Measurements from ENCODE around the gene CROCC. TPM values are rescaled to one million over a fixed set of nuclear protein-coding genes. Genes with fewer than 3 reads are reported as not detected.
"Not testable (repeated sequence)": the region's sequence is repeated elsewhere in the genome, so short reads cannot be mapped to it uniquely, and the experiment has no call there.

Gene CROCC
- total and polyA plus RNA-seq, 7 experiments from 2014 or later = 1.4 to 84.8 (median 61.9) TPM

- DNase-seq; H3K27me3 Mint-ChIP-seq; H3K27ac ChIP-seq (ENCODE audit: low read depth, low read length); POLR2A ChIA-PET; H3K9me3 ChIP-seq (ENCODE audit: control insufficient read depth in 2 of 3, low read length in 3 of 3); H3K4me3 Mint-ChIP-seq; intact Hi-C loops (cut with micrococcal nuclease); H3K4me1 ChIP-seq (ENCODE audit: control insufficient read depth in 2 of 2, insufficient read depth in 2 of 2, low read length in 2 of 2); H3K9me3 Mint-ChIP-seq; H3K27ac Mint-ChIP-seq; H3K4me3 ChIP-seq (ENCODE audit: low read length); CTCF ChIA-PET; H3K4me1 Mint-ChIP-seq; H3K27me3 ChIP-seq (ENCODE audit: control insufficient read depth in 2 of 2, insufficient read depth in 2 of 2, low read length in 2 of 2): not testable (repeated sequence)
- peak; percentile 12 for ATAC-seq
- H3K36me3 Mint-ChIP-seq = peaks cover 0 to 30% (median 12%) of the 10 kb centered on the region in 5 donors
- peaks cover 0 to 44% (median 0%) of the 10 kb centered on the region in 3 experiments for H3K36me3 ChIP-seq (ENCODE audit: control insufficient read depth in 2 of 3, insufficient read depth in 3 of 3, low read length in 3 of 3)
These were observed 23.8 kb downstream of the CROCC start for GRCh38 chr1:16945512-16945911.

GRCh38 chr1:16946185-16946584, 24.5 kb downstream of the CROCC start:
- H3K27me3 Mint-ChIP-seq; H3K27ac ChIP-seq (ENCODE audit: low read depth, low read length); POLR2A ChIA-PET; CTCF ChIA-PET; H3K4me1 ChIP-seq (ENCODE audit: control insufficient read depth in 2 of 2, insufficient read depth in 2 of 2, low read length in 2 of 2); intact Hi-C loops (cut with micrococcal nuclease); H3K4me3 Mint-ChIP-seq; H3K4me1 Mint-ChIP-seq; H3K4me3 ChIP-seq (ENCODE audit: low read length); H3K9me3 ChIP-seq (ENCODE audit: control insufficient read depth in 2 of 3, low read length in 3 of 3); H3K27ac Mint-ChIP-seq; H3K27me3 ChIP-seq (ENCODE audit: control insufficient read depth in 2 of 2, insufficient read depth in 2 of 2, low read length in 2 of 2); H3K9me3 Mint-ChIP-seq; DNase-seq: not testable (repeated sequence)
- peak; percentile 13 for ATAC-seq
- H3K36me3 Mint-ChIP-seq = peaks cover 0 to 26% (median 9%) of the 10 kb centered on the region in 5 donors
- H3K36me3 ChIP-seq (ENCODE audit: control insufficient read depth in 2 of 3, insufficient read depth in 3 of 3, low read length in 3 of 3) = peaks cover 0 to 44% (median 0%) of the 10 kb centered on the region in 3 experiments

- no peak overlapping the region for H3K4me3 ChIP-seq (ENCODE audit: low read length)
- Mint-ChIP-seq H3K4me1 (peaks cover 0 to 5% (median 0%) of the 10 kb centered on the region in 7 donors), H3K27ac (no peak overlapping the region), H3K4me3 (no peak overlapping the region), H3K9me3 (no peaks in the 10 kb centered on the region), H3K36me3 (peaks cover 0 to 26% (median 9%) of the 10 kb centered on the region in 5 donors), H3K27me3 (no peaks in the 10 kb centered on the region)
- CTCF ChIA-PET = no interaction called here
- H3K27ac ChIP-seq (ENCODE audit: low read depth, low read length) = no peak overlapping the region
- DNase-seq (no peak), ATAC-seq (no peak)
- POLR2A ChIA-PET = no interaction called here
- H3K36me3 ChIP-seq (ENCODE audit: control insufficient read depth in 2 of 3, insufficient read depth in 3 of 3, low read length in 3 of 3) = peaks cover 0 to 43% (median 0%) of the 10 kb centered on the region in 3 experiments
- no peaks in the 10 kb centered on the region for H3K4me1 ChIP-seq (ENCODE audit: control insufficient read depth in 2 of 2, insufficient read depth in 2 of 2, low read length in 2 of 2)
- H3K27me3 ChIP-seq (ENCODE audit: control insufficient read depth in 2 of 2, insufficient read depth in 2 of 2, low read length in 2 of 2) = no peaks in the 10 kb centered on the region
- no peaks in the 10 kb centered on the region for H3K9me3 ChIP-seq (ENCODE audit: control insufficient read depth in 2 of 3, low read length in 3 of 3)
- intact Hi-C loops (cut with micrococcal nuclease) = no loop called here
These were observed 24.9 kb downstream of the CROCC start for GRCh38 chr1:16946646-16947045.

- H3K27me3 Mint-ChIP-seq; H3K27ac ChIP-seq (ENCODE audit: low read depth, low read length); H3K4me3 Mint-ChIP-seq; H3K9me3 Mint-ChIP-seq; H3K4me1 ChIP-seq (ENCODE audit: control insufficient read depth in 2 of 2, insufficient read depth in 2 of 2, low read length in 2 of 2); POLR2A ChIA-PET; H3K27me3 ChIP-seq (ENCODE audit: control insufficient read depth in 2 of 2, insufficient read depth in 2 of 2, low read length in 2 of 2); H3K4me1 Mint-ChIP-seq; H3K27ac Mint-ChIP-seq; DNase-seq; H3K4me3 ChIP-seq (ENCODE audit: low read length); ATAC-seq; H3K9me3 ChIP-seq (ENCODE audit: control insufficient read depth in 2 of 3, low read length in 3 of 3); intact Hi-C loops (cut with micrococcal nuclease): not testable (repeated sequence)
- H3K36me3 ChIP-seq (ENCODE audit: control insufficient read depth in 2 of 3, insufficient read depth in 3 of 3, low read length in 3 of 3) = peaks cover 0 to 29% (median 0%) of the 10 kb centered on the region in 3 experiments
- CTCF ChIA-PET = interaction anchor here (2.7 kb wide), 1 partner anchor 12 kb away, joined by 9 read pairs; no protein-coding TSS in a partner anchor
- peaks cover 0 to 21% (median 4%) of the 10 kb centered on the region in 5 donors for H3K36me3 Mint-ChIP-seq
These were observed 26.7 kb downstream of the CROCC start for GRCh38 chr1:16948282-16948891.

- H3K9me3 ChIP-seq (ENCODE audit: control insufficient read depth in 2 of 3, low read length in 3 of 3); H3K27me3 Mint-ChIP-seq; POLR2A ChIA-PET; H3K4me1 ChIP-seq (ENCODE audit: control insufficient read depth in 2 of 2, insufficient read depth in 2 of 2, low read length in 2 of 2); H3K4me1 Mint-ChIP-seq; intact Hi-C loops (cut with micrococcal nuclease); H3K27me3 ChIP-seq (ENCODE audit: control insufficient read depth in 2 of 2, insufficient read depth in 2 of 2, low read length in 2 of 2); H3K4me3 Mint-ChIP-seq; H3K27ac Mint-ChIP-seq; DNase-seq; H3K4me3 ChIP-seq (ENCODE audit: low read length); ATAC-seq; H3K9me3 Mint-ChIP-seq; H3K27ac ChIP-seq (ENCODE audit: low read depth, low read length): not testable (repeated sequence)
- H3K36me3 Mint-ChIP-seq = peaks cover 0 to 17% (median 4%) of the 10 kb centered on the region in 5 donors
- CTCF ChIA-PET = interaction anchor here (0.6 to 2.7 kb wide), 2 partner anchors 11 to 288 kb away, joined by 3 to 9 read pairs; no protein-coding TSS in a partner anchor
- peaks cover 0 to 22% (median 0%) of the 10 kb centered on the region in 3 experiments for H3K36me3 ChIP-seq (ENCODE audit: control insufficient read depth in 2 of 3, insufficient read depth in 3 of 3, low read length in 3 of 3)
These were observed 27.3 kb downstream of the CROCC start for GRCh38 chr1:16949026-16949425.

GRCh38 chr1:16952376-16952775, 30.6 kb downstream of the CROCC start:
- CTCF ChIA-PET = interaction anchor here (1.0 to 1.9 kb wide), 5 partner anchors 8 to 337 kb away, joined by 3 to 14 read pairs (median 5); no protein-coding TSS in a partner anchor

GRCh38 chr1:16954579-16954978, 32.8 kb downstream of the CROCC start:
- H3K9me3 ChIP-seq (ENCODE audit: control insufficient read depth in 2 of 3, low read length in 3 of 3) = no peaks in the 10 kb centered on the region
- Mint-ChIP-seq H3K4me1 (peaks cover 0 to 5% (median 0%) of the 10 kb centered on the region in 7 donors), H3K27ac (no peak overlapping the region), H3K9me3 (no peaks in the 10 kb centered on the region), H3K36me3 (no peaks in the 10 kb centered on the region), H3K27me3 (no peaks in the 10 kb centered on the region), H3K4me3 (no peak overlapping the region)
- ChIA-PET POLR2A (no interaction called here), CTCF (no interaction called here)
- intact Hi-C loops (cut with micrococcal nuclease) = loop anchor here in 1 of 2 donors (10.0 kb wide), 1 partner anchor 280 kb away; no protein-coding TSS in a partner anchor
- no peaks in the 10 kb centered on the region for H3K27me3 ChIP-seq (ENCODE audit: control insufficient read depth in 2 of 2, insufficient read depth in 2 of 2, low read length in 2 of 2)
- H3K4me3 ChIP-seq (ENCODE audit: low read length) = no peak overlapping the region
- ATAC-seq = no peak
- peaks cover 0 to 22% (median 0%) of the 10 kb centered on the region in 3 experiments for H3K36me3 ChIP-seq (ENCODE audit: control insufficient read depth in 2 of 3, insufficient read depth in 3 of 3, low read length in 3 of 3)
- H3K27ac ChIP-seq (ENCODE audit: low read depth, low read length) = no peak overlapping the region
- H3K4me1 ChIP-seq (ENCODE audit: control insufficient read depth in 2 of 2, insufficient read depth in 2 of 2, low read length in 2 of 2) = no peaks in the 10 kb centered on the region
- DNase-seq = no peak

More at GRCh38 chr1:16952376-16952775, 30.6 kb downstream of the CROCC start:
- H3K9me3 ChIP-seq (ENCODE audit: control insufficient read depth in 2 of 3, low read length in 3 of 3); H3K4me1 ChIP-seq (ENCODE audit: control insufficient read depth in 2 of 2, insufficient read depth in 2 of 2, low read length in 2 of 2); ATAC-seq; H3K4me1 Mint-ChIP-seq; H3K27me3 Mint-ChIP-seq; H3K4me3 Mint-ChIP-seq; H3K9me3 Mint-ChIP-seq; H3K36me3 Mint-ChIP-seq; H3K27ac ChIP-seq (ENCODE audit: low read depth, low read length); H3K4me3 ChIP-seq (ENCODE audit: low read length); H3K27me3 ChIP-seq (ENCODE audit: control insufficient read depth in 2 of 2, insufficient read depth in 2 of 2, low read length in 2 of 2); H3K27ac Mint-ChIP-seq; DNase-seq: not testable (repeated sequence)
- intact Hi-C loops (cut with micrococcal nuclease) = loop anchor here in 1 of 2 donors (10.0 kb wide), 1 partner anchor 282 kb away; no protein-coding TSS in a partner anchor
- POLR2A ChIA-PET = interaction anchor here (0.9 to 1.5 kb wide), 2 partner anchors 8 to 32 kb away, joined by 3 to 6 read pairs; no protein-coding TSS in a partner anchor
- H3K36me3 ChIP-seq (ENCODE audit: control insufficient read depth in 2 of 3, insufficient read depth in 3 of 3, low read length in 3 of 3) = peaks cover 0 to 36% (median 0%) of the 10 kb centered on the region in 3 experiments
